GM12878 (cell line): Measurements from ENCODE around the gene YWHAH. TPM values are rescaled to one million over a fixed set of nuclear protein-coding genes. Genes with fewer than 3 reads are reported as not detected.
A peak's percentile ranks its signal among the peaks of the same experiment; 100 is the strongest.

Experiments
- ATAC-seq: fragments of 200-7000 bp; cut with Tn5 transposase; 3 replicates; pipeline ENCODE4 v1.9.1; 2020; ENCODE audit warnings: mild to moderate bottlenecking, moderate library complexity
- BruUV-seq: library from RNA; stranded (reverse); fragments of 400-500 nt; replicated peaks from 2 replicates; lab custom pipeline; 2021; lab: Mats Ljungman, UMichigan
- CTCF ChIA-PET: fragments of 300-600 bp; sonication (Branson Sonifier 250); formaldehyde crosslinking; extraction: SDS; loops from one replicate; lab custom pipeline; 2021; ENCODE audit warnings: inconsistent platforms; lab: Yijun Ruan, JAX
- POLR2A ChIA-PET: fragments of 350-600 bp; formaldehyde crosslinking; extraction: SDS; loops from one replicate; lab custom pipeline; 2021; ENCODE audit warnings: inconsistent platforms; lab: Charles Lee
- RAD21 ChIA-PET: fragments of 300-600 bp; sonication (Branson Sonifier 250); formaldehyde crosslinking; loops from one replicate; lab custom pipeline; 2023; ENCODE audit warnings: antibody characterized with exemption; ENCODE audit not compliant: unreplicated experiment; lab: Charles Lee
- SMC1A ChIA-PET: fragments of 300-600 bp; sonication (Branson Sonifier 250); formaldehyde crosslinking; loops from one replicate; lab custom pipeline; 2023; ENCODE audit not compliant: unreplicated experiment, uncharacterized antibody; lab: Charles Lee
- DNase-seq: peaks from one replicate; pipeline ENCODE4 v3.0.0-alpha.2; 2011; ENCODE audit warnings: low read depth, low spot score
- FAIRE-seq: peaks from 3 replicates; lab custom pipeline; 2011; peaks lifted over from hg19 to GRCh38; lab: Jason Lieb, UNC
- H2AFZ ChIP-seq: 2 replicates; pipeline ENCODE4 v1.6.0; 2011; ENCODE audit warnings: low read depth, low read length, control low read depth; ENCODE audit not compliant: control insufficient read depth
- H3K27ac ChIP-seq: 2 replicates; pipeline ENCODE4 v1.5.1; 2011; ENCODE audit warnings: control low read depth; ENCODE audit not compliant: control insufficient read depth, insufficient read depth
- H3K27me3 ChIP-seq, 2 experiments: replicated peaks in 1 of 2; 2 replicates each; pipeline versions ENCODE4 v1.6.0 to v1.6.1; 2011; ENCODE audit warnings: low read length in 1 of 2; ENCODE audit not compliant: control insufficient read depth in 2 of 2, insufficient read depth in 2 of 2
- H3K36me3 ChIP-seq, 2 experiments: 2 replicates each; pipeline ENCODE4 v1.5.1; 2011; ENCODE audit warnings: low read length in 1 of 2; ENCODE audit not compliant: control insufficient read depth in 2 of 2, insufficient read depth in 2 of 2
- H3K4me1 ChIP-seq: 2 replicates; pipeline ENCODE4 v1.6.1; 2011; ENCODE audit warnings: mild to moderate bottlenecking, low read length, moderate library complexity, mixed read lengths; ENCODE audit not compliant: control insufficient read depth, insufficient read depth
- H3K4me2 ChIP-seq: 2 replicates; pipeline ENCODE4 v1.6.0; 2011; ENCODE audit warnings: control low read depth; ENCODE audit not compliant: control insufficient read depth, insufficient read depth
- H3K4me3 ChIP-seq: fragments of 200-600 bp; sonication (generic); 2 replicates; pipeline ENCODE4 v1.5.1; 2016
- H3K79me2 ChIP-seq: 2 replicates; pipeline ENCODE4 v1.6.0; 2011; ENCODE audit warnings: low read length; ENCODE audit not compliant: control insufficient read depth, insufficient read depth
- H3K9ac ChIP-seq: 2 replicates; pipeline ENCODE4 v1.8.0; 2011; ENCODE audit warnings: low read length, control low read depth, mixed read lengths; ENCODE audit not compliant: control insufficient read depth, insufficient read depth
- H3K9me3 ChIP-seq: replicated peaks from 3 replicates; pipeline ENCODE4 v1.5.1; 2011; ENCODE audit warnings: mild to moderate bottlenecking, low read length; ENCODE audit not compliant: control insufficient read depth, insufficient read depth
- H4K20me1 ChIP-seq: 2 replicates; pipeline ENCODE4 v1.6.0; 2011; ENCODE audit not compliant: control insufficient read depth, insufficient read depth
- CREB1 ChIP-seq: IDR thresholded peaks from 2 replicates; pipeline ENCODE4 v1.6.1; 2012; ENCODE audit warnings: low read depth, mild to moderate bottlenecking, inconsistent platforms
- HCFC1 ChIP-seq: fragments of 150-350 bp; IDR thresholded peaks from 2 replicates; pipeline ENCODE4 v1.6.1; 2014; ENCODE audit warnings: low read length
- HDAC6 ChIP-seq: fragments of 200-600 bp; sonication (generic); IDR thresholded peaks from one replicate; pipeline ENCODE4 v1.8.0; 2017; ENCODE audit warnings: antibody characterized with exemption; ENCODE audit not compliant: unreplicated experiment
- KAT2A ChIP-seq: conservative IDR thresholded peaks from 2 replicates; pipeline ENCODE4 v1.6.1; 2011; ENCODE audit warnings: low read depth, low read length; ENCODE audit not compliant: control insufficient read depth
- NFYB ChIP-seq: IDR thresholded peaks from 2 replicates; pipeline ENCODE4 v1.6.1; 2011; ENCODE audit warnings: low read depth, mild to moderate bottlenecking, low read length, improper control_type of control experiment, moderate library complexity; ENCODE audit not compliant: insufficient read depth
- RAD51 ChIP-seq: fragments of 450-650 bp; IDR thresholded peaks from 2 replicates; pipeline ENCODE4 v1.6.1; 2016; ENCODE audit warnings: moderate library complexity, mild to moderate bottlenecking, inconsistent platforms
- RCOR1 ChIP-seq: conservative IDR thresholded peaks from 2 replicates; pipeline ENCODE4 v1.6.1; 2012; ENCODE audit warnings: low read depth, low read length, improper control_type of control experiment
- RFX5 ChIP-seq: IDR thresholded peaks from 2 replicates; pipeline ENCODE4 v1.6.1; 2011; ENCODE audit warnings: low read depth, low read length, improper control_type of control experiment
- ZNF24 ChIP-seq: fragments of 450-650 bp; IDR thresholded peaks from 2 replicates; pipeline ENCODE4 v1.6.1; 2017; ENCODE audit warnings: antibody characterized with exemption, mild to moderate bottlenecking
- in situ Hi-C: fragments of 300-500 bp; cut with MboI; formaldehyde crosslinking; loops from 9 replicates; pipeline ENCODE4 v1.14.3; 2018; ENCODE audit warnings: mixed read lengths
- intact Hi-C: fragments of 100-400 bp; cut with micrococcal nuclease; formaldehyde crosslinking; loops from one replicate; pipeline ENCODE4 v1.14.2; 2022; ENCODE audit not compliant: unreplicated experiment
- polyA plus RNA-seq, 11 experiments: library from polyadenylated mRNA; depleted of rRNA in 4 of 11; unstranded in 6 of 11; stranded (reverse) in 5 of 11; fragments of >200 nt; fragmentation: Nextera tagmentation in 4 of 11; fragmentation: Illumina TruSeq in 1 of 11; extraction: Ambion mirVana in 4 of 11; extraction: Trizol in 1 of 11; gene quantifications; 1 replicate in 1 of 11; 2 replicates in 10 of 11; pipeline versions ENCODE4 v1.2.1 to v1.2.3, GENCODE V29; 2011 to 2016; ENCODE audit warnings: inconsistent platforms in 2 of 11, missing spikeins in 2 of 11, low read depth in 1 of 11
- total RNA-seq, 4 experiments: library from RNA; depleted of rRNA in 3 of 4; stranded (reverse); fragments of >200 nt in 3 of 4; fragmentation: Illumina TruSeq in 1 of 4; extraction: Trizol in 1 of 4; gene quantifications; 2 replicates each; pipeline versions ENCODE4 v1.2.1 to v1.2.3, GENCODE V29; 2013 to 2021
- TF ChIP-seq, protein P1 (sequence below): fragments of 450-650 bp; IDR thresholded peaks from 2 replicates; pipeline ENCODE4 v1.6.1; 2017; ENCODE audit warnings: antibody characterized with exemption, mild to moderate bottlenecking, moderate library complexity

Gene YWHAH
- total and polyA plus RNA-seq, 10 of the 15 experiments (the other 5 are each of a cell fraction or from before 2014, with no cell fraction given), result 34.2 to 197 (median 115) TPM

DNA sequence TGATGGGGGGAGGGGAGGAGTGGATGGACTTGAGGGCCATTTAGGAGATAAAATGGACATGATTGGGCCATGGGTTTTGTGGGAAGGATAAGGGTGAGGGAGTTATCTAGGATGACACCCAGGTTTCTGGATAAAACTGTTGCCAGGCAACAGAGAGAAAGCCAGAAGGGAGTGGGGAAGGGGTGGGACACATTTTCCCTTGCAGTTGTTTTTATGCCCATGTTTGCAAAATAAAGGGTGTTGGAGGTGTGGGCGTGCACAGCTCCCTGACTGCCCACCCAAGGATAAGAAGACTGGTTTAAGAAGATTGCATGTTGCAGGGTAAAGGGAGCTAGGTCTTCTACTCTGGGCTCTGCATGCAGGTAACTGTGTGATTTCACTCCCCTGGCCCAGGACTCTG lies 18.3 kb upstream of the YWHAH start (continued):
- TF ChIP-seq, protein P1, sequence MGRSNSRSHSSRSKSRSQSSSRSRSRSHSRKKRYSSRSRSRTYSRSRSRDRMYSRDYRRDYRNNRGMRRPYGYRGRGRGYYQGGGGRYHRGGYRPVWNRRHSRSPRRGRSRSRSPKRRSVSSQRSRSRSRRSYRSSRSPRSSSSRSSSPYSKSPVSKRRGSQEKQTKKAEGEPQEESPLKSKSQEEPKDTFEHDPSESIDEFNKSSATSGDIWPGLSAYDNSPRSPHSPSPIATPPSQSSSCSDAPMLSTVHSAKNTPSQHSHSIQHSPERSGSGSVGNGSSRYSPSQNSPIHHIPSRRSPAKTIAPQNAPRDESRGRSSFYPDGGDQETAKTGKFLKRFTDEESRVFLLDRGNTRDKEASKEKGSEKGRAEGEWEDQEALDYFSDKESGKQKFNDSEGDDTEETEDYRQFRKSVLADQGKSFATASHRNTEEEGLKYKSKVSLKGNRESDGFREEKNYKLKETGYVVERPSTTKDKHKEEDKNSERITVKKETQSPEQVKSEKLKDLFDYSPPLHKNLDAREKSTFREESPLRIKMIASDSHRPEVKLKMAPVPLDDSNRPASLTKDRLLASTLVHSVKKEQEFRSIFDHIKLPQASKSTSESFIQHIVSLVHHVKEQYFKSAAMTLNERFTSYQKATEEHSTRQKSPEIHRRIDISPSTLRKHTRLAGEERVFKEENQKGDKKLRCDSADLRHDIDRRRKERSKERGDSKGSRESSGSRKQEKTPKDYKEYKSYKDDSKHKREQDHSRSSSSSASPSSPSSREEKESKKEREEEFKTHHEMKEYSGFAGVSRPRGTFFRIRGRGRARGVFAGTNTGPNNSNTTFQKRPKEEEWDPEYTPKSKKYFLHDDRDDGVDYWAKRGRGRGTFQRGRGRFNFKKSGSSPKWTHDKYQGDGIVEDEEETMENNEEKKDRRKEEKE, result no peak
- TF ChIP-seq RCOR1, result no peak

DNA sequence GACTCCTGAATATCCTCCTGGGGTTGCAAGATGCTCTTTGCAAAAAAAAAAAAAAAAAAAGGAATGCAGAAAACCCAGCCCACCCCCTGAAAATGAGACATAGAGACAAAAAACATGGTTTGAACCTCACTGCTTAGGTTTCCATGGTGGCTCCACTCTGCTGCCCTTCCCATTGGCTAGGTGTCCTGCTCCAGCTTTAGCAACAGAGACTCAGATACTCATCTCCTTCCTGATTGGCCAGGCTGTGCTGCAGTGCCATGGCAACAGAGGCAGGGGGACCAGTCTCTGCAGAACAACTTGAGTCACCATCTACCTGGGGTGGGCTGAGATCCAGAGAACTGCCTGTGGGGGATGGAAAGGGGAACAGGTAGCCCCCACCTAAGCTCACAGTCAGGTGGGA lies 17.4 kb upstream of the YWHAH start:
- ChIA-PET POLR2A (no interaction called here), CTCF (no interaction called here), RAD21 (no interaction called here), SMC1A (no interaction called here)
- Histone ChIP-seq H3K27me3 (no peaks in the 10 kb centered on the region), H3K4me2 (no peak overlapping the region), H2AFZ (no peak overlapping the region), H4K20me1 (no peaks in the 10 kb centered on the region), H3K36me3 (no peaks in the 10 kb centered on the region), H3K9ac (no peak overlapping the region), H3K27ac (no peak overlapping the region), H3K4me3 (no peak overlapping the region), H3K9me3 (no peaks in the 10 kb centered on the region), H3K4me1 (no peaks in the 10 kb centered on the region; the same call in 1 of the 2 replicates), H3K79me2 (no peaks in the 10 kb centered on the region)
- no peak for DNase-seq
- BruUV-seq, result no TSS peak
- peak; percentile 65 for ATAC-seq
- no peak for FAIRE-seq
- intact Hi-C loops, result no loop called here
- TF ChIP-seq RAD51 (no peak), HCFC1 (no peak), ZNF24 (no peak), HDAC6 (no peak), KAT2A (no peak), NFYB (0 out of 2 replicates have a peak, but pooled peaks have one; percentile 38), CREB1 (peak; percentile 50; the same call in 1 of the 2 replicates), RFX5 (peak; percentile 66; the same call in 1 of the 2 replicates)
- in situ Hi-C loops, result no loop called here
